ENCODE measurements around the gene ANKFN1.

GRCh38 chr17:56557682-56558081 is 404.4 kb downstream of the ANKFN1 start:
- no peak for TF ChIP-seq CTCF (conservative IDR thresholded peaks at IDR 0.05)
- TF ChIP-seq ZFX (IDR thresholded peaks at IDR 0.05): no peak

Measured in C4-2B (cell line).